Measurements from ENCODE around the gene SLC35E3.

Gene SLC35E3

GRCh38 chr12:68749861-68750260 lies 3.9 kb downstream of the SLC35E3 start:
- no peaks in the 10 kb centered on the region for H3K36me3 ChIP-seq (ENCODE audit: control insufficient read depth, insufficient read depth, low read length)
- no peak overlapping the region for H3K4me2 ChIP-seq (ENCODE audit: low read length)
- H3K4me3 ChIP-seq (ENCODE audit: low read depth, low read length), result no peak overlapping the region
- no peak overlapping the region for H2AFZ ChIP-seq
- H3K27me3 ChIP-seq (ENCODE audit: control insufficient read depth, insufficient read depth, low read length), result no peaks in the 10 kb centered on the region
- no peak for TF ChIP-seq CTCF (IDR thresholded peaks at IDR 0.05)
- H3K79me2 ChIP-seq, result no peaks in the 10 kb centered on the region
- H3K9ac ChIP-seq, result no peak overlapping the region
- no peaks in the 10 kb centered on the region for H3K9me3 ChIP-seq (ENCODE audit: control insufficient read depth, low read length)
- peaks cover 6% of the 10 kb centered on the region for H3K4me1 ChIP-seq
- no peak overlapping the region for H3K27ac ChIP-seq

GRCh38 chr12:68750506-68750905 lies 4.5 kb downstream of the SLC35E3 start:
- Histone ChIP-seq H3K27me3 (ENCODE audit: control insufficient read depth, insufficient read depth, low read length) (no peaks in the 10 kb centered on the region), H3K36me3 (ENCODE audit: control insufficient read depth, insufficient read depth, low read length) (no peaks in the 10 kb centered on the region), H3K4me2 (ENCODE audit: low read length) (no peak overlapping the region), H3K9ac (no peak overlapping the region), H3K4me3 (ENCODE audit: low read depth, low read length) (no peak overlapping the region), H3K79me2 (no peaks in the 10 kb centered on the region), H3K4me1 (peaks cover 6% of the 10 kb centered on the region), H3K27ac (no peak overlapping the region), H3K9me3 (ENCODE audit: control insufficient read depth, low read length) (no peaks in the 10 kb centered on the region), H2AFZ (no peak overlapping the region)
- TF ChIP-seq CTCF (IDR thresholded peaks at IDR 0.05), result no peak

- Histone ChIP-seq H3K27me3 (ENCODE audit: control insufficient read depth, insufficient read depth, low read length) (no peaks in the 10 kb centered on the region), H3K4me1 (no peaks in the 10 kb centered on the region), H3K4me3 (ENCODE audit: low read depth, low read length) (no peak overlapping the region), H3K36me3 (ENCODE audit: control insufficient read depth, insufficient read depth, low read length) (no peaks in the 10 kb centered on the region), H3K27ac (no peak overlapping the region), H3K9me3 (ENCODE audit: control insufficient read depth, low read length) (no peaks in the 10 kb centered on the region), H2AFZ (no peak overlapping the region), H3K79me2 (no peaks in the 10 kb centered on the region), H3K4me2 (ENCODE audit: low read length) (no peak overlapping the region), H3K9ac (no peak overlapping the region)
- TF ChIP-seq CTCF (IDR thresholded peaks at IDR 0.05), result no peak
These were observed 9.7 kb downstream of the SLC35E3 start for GRCh38 chr12:68755536-68756243.

GRCh38 chr12:68759852-68760251 lies 13.9 kb downstream of the SLC35E3 start:
- TF ChIP-seq CTCF (IDR thresholded peaks at IDR 0.05), result no peak
- Histone ChIP-seq H3K9ac (no peak overlapping the region), H3K4me2 (ENCODE audit: low read length) (no peak overlapping the region), H2AFZ (no peak overlapping the region), H3K79me2 (no peaks in the 10 kb centered on the region), H3K36me3 (ENCODE audit: control insufficient read depth, insufficient read depth, low read length) (no peaks in the 10 kb centered on the region), H3K4me3 (ENCODE audit: low read depth, low read length) (no peak overlapping the region), H3K9me3 (ENCODE audit: control insufficient read depth, low read length) (no peaks in the 10 kb centered on the region), H3K27ac (no peak overlapping the region), H3K27me3 (ENCODE audit: control insufficient read depth, insufficient read depth, low read length) (no peaks in the 10 kb centered on the region), H3K4me1 (no peaks in the 10 kb centered on the region)

GRCh38 chr12:68760806-68761441 lies 14.9 kb downstream of the SLC35E3 start:
- Histone ChIP-seq H3K27me3 (ENCODE audit: control insufficient read depth, insufficient read depth, low read length) (no peaks in the 10 kb centered on the region), H3K36me3 (ENCODE audit: control insufficient read depth, insufficient read depth, low read length) (no peaks in the 10 kb centered on the region), H2AFZ (no peak overlapping the region), H3K9me3 (ENCODE audit: control insufficient read depth, low read length) (no peaks in the 10 kb centered on the region), H3K9ac (no peak overlapping the region), H3K4me2 (ENCODE audit: low read length) (no peak overlapping the region), H3K4me3 (ENCODE audit: low read depth, low read length) (no peak overlapping the region), H3K79me2 (no peaks in the 10 kb centered on the region), H3K27ac (no peak overlapping the region), H3K4me1 (no peaks in the 10 kb centered on the region)
- TF ChIP-seq CTCF (IDR thresholded peaks at IDR 0.05), result no peak
